A673 (cell line): Measurements from ENCODE around the gene POM121C.
"Not testable (repeated sequence)": the region's sequence is repeated elsewhere in the genome, so short reads cannot be mapped to it uniquely, and the experiment has no call there.

ENCODE experiments used
- EZH2 ChIP-seq: fragments of 200-600 bp; sonication (generic); IDR thresholded peaks from 2 replicates; pipeline ENCODE4 v1.6.1; 2017; ENCODE audit warnings: borderline replicate concordance, low read depth, mild to moderate bottlenecking, mixed read lengths, antibody characterized with exemption, low read length; ENCODE audit not compliant: poor library complexity, severe bottlenecking
- TF ChIP-seq, protein P1 (sequence below): fragments of 300-800, 200-600 bp; sonication (generic); conservative IDR thresholded peaks from 2 replicates; pipeline ENCODE4 v1.5.1; 2017; ENCODE audit warnings: low read depth, mild to moderate bottlenecking, antibody characterized with exemption, low read length, moderate library complexity, mixed read lengths

- TF ChIP-seq, protein P1, sequence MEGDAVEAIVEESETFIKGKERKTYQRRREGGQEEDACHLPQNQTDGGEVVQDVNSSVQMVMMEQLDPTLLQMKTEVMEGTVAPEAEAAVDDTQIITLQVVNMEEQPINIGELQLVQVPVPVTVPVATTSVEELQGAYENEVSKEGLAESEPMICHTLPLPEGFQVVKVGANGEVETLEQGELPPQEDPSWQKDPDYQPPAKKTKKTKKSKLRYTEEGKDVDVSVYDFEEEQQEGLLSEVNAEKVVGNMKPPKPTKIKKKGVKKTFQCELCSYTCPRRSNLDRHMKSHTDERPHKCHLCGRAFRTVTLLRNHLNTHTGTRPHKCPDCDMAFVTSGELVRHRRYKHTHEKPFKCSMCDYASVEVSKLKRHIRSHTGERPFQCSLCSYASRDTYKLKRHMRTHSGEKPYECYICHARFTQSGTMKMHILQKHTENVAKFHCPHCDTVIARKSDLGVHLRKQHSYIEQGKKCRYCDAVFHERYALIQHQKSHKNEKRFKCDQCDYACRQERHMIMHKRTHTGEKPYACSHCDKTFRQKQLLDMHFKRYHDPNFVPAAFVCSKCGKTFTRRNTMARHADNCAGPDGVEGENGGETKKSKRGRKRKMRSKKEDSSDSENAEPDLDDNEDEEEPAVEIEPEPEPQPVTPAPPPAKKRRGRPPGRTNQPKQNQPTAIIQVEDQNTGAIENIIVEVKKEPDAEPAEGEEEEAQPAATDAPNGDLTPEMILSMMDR = not testable (repeated sequence)
- TF ChIP-seq EZH2 = not testable (repeated sequence)
Measured at GRCh38 chr7:75416787-75417186, 69.3 kb downstream of the POM121C start.
